HG03378 (cell line): ENCODE data around the gene SYCE1L.

Experiments used
- ATAC-seq: cut with Tn5 transposase; IDR thresholded peaks from one replicate; pipeline ENCODE4 v1.9.1; 2021; ENCODE audit warnings: mild to moderate bottlenecking, moderate library complexity; ENCODE audit not compliant: unreplicated experiment

Gene SYCE1L

DNA sequence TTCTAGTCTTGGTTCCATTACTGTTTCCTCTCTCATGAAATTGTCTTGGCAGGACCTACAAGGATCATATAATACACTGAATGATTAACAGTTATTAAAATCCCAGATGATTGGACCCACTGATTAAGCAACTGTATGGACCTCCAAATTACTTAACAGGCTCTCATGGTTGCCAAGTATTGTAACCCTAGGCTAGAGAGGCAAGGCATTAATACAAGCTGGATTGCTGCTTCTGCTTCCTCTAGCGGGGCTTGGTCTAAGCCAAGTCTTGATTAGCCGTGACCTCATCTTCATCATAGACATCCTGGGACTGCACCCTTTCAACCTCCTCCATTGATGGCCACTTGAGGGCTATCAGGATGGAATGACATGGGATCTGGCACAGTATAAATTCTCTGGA is 46.9 kb downstream of the SYCE1L start:
- no peak for ATAC-seq

DNA sequence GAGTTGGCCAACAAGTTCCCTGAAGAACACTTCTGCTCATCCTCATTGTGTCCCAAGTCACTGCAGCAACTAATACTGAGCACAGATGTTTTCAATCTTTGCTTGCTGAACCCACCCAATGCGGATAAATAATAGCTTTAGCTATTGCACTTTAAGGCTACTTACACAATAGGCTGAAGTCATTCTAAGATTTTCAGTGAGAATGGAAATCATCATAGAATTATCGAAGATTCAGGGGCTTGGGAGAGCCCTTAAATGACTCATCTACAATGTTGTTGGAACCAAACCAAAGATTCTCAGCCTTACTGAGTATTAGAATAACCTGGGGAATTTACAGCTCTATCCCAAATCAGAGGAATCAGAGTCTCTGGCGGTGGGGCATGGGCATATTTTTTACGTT is 51.2 kb downstream of the SYCE1L start:
- ATAC-seq = no peak
